Measurements from ENCODE around the gene MCM3AP.

Gene MCM3AP

DNA sequence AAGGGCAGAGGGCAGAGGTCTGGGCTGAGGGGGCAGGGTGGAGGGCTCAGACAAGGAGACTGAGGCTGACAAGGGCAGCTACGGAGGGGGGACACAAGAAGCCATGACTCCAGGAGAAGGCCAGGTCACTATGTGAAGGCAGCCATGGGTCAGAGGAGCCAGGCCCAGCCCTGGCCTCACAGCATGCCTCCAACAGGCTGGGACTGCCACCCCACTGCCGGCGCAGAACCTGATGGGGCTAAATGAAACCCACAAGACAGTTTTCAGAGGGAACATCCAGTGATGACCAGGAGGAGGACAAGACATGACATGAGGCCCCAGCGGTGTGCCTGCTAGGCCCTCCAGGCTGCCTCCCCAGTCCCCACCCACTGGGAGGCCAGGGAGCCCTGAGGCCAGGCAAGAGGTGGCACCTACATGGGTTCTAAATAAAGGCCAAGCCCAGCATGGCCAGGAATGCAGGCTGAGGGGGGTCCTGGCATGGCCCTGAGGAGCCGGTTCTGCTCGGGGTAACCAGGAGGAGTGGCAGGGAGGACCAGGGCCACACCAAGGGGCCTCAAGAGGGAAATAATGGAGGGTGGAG lies 29.6 kb downstream of the MCM3AP start:
- no peak overlapping the region for H3K27ac ChIP-seq (ENCODE audit: low read depth, low read length, poor library complexity, severe bottlenecking)
- no peak overlapping the region for H3K4me2 ChIP-seq (ENCODE audit: low read length)
- H3K4me1 ChIP-seq (ENCODE audit: insufficient read depth, low read length, severe bottlenecking), result peaks cover 27% of the 10 kb centered on the region
- H4K20me1 ChIP-seq (ENCODE audit: insufficient read depth, low read length), result no peaks in the 10 kb centered on the region
- no peak overlapping the region for H3K4me3 ChIP-seq (ENCODE audit: low read depth, low read length, poor library complexity, severe bottlenecking)
- TF ChIP-seq, protein P1, sequence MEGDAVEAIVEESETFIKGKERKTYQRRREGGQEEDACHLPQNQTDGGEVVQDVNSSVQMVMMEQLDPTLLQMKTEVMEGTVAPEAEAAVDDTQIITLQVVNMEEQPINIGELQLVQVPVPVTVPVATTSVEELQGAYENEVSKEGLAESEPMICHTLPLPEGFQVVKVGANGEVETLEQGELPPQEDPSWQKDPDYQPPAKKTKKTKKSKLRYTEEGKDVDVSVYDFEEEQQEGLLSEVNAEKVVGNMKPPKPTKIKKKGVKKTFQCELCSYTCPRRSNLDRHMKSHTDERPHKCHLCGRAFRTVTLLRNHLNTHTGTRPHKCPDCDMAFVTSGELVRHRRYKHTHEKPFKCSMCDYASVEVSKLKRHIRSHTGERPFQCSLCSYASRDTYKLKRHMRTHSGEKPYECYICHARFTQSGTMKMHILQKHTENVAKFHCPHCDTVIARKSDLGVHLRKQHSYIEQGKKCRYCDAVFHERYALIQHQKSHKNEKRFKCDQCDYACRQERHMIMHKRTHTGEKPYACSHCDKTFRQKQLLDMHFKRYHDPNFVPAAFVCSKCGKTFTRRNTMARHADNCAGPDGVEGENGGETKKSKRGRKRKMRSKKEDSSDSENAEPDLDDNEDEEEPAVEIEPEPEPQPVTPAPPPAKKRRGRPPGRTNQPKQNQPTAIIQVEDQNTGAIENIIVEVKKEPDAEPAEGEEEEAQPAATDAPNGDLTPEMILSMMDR (IDR thresholded peaks at IDR 0.05; ENCODE audit: low read length), result no peak
- no peak for TF ChIP-seq EZH2 (IDR thresholded peaks at IDR 0.05; ENCODE audit: borderline replicate concordance, low read length)
- no peaks in the 10 kb centered on the region for H3K27me3 ChIP-seq (ENCODE audit: insufficient read depth, low read length)
- no peak overlapping the region for H3K9ac ChIP-seq (ENCODE audit: low read length)
- H3F3A ChIP-seq (ENCODE audit: insufficient read depth, low read length), result no peaks in the 10 kb centered on the region
- H3K36me3 ChIP-seq (ENCODE audit: insufficient read depth, low read length), result peaks cover 93% of the 10 kb centered on the region
- H2AFZ ChIP-seq (ENCODE audit: low read length), result no peak overlapping the region
- no peaks in the 10 kb centered on the region for H3K79me2 ChIP-seq (ENCODE audit: insufficient read depth, low read length)
- no peaks in the 10 kb centered on the region for H3K9me2 ChIP-seq (ENCODE audit: low read depth, low read length)
- no peaks in the 10 kb centered on the region for H3K9me3 ChIP-seq (ENCODE audit: low read length)

DNA sequence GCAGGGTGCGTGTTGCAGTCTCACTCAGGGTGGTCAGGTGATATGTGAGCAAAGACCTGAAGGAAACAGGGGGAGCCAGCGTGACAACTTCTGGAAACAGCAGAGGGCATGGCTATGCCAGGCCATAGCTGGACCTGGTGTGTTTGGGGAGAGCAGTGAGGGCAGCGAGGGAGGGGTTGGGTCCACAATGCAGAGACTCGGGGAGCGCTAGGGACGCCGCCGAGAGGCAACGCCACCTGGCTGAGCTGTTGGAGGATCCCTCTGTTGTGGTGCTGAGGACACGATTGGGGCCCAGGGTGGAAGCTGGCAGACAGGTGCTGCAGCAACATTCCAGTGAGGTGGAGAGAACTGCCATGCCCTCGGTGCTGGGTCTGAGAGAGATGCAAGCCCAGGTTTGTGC lies 30.2 kb downstream of the MCM3AP start:
- Histone ChIP-seq H3K36me3 (ENCODE audit: insufficient read depth, low read length) (peaks cover 94% of the 10 kb centered on the region), H3K79me2 (ENCODE audit: insufficient read depth, low read length) (no peaks in the 10 kb centered on the region), H3K27ac (ENCODE audit: low read depth, low read length, poor library complexity, severe bottlenecking) (no peak overlapping the region), H3K27me3 (ENCODE audit: insufficient read depth, low read length) (no peaks in the 10 kb centered on the region), H3F3A (ENCODE audit: insufficient read depth, low read length) (no peaks in the 10 kb centered on the region), H2AFZ (ENCODE audit: low read length) (no peak overlapping the region), H3K9ac (ENCODE audit: low read length) (no peak overlapping the region), H3K9me3 (ENCODE audit: low read length) (no peaks in the 10 kb centered on the region), H3K4me2 (ENCODE audit: low read length) (no peak overlapping the region), H3K4me1 (ENCODE audit: insufficient read depth, low read length, severe bottlenecking) (peaks cover 34% of the 10 kb centered on the region), H3K9me2 (ENCODE audit: low read depth, low read length) (no peaks in the 10 kb centered on the region), H3K4me3 (ENCODE audit: low read depth, low read length, poor library complexity, severe bottlenecking) (no peak overlapping the region), H4K20me1 (ENCODE audit: insufficient read depth, low read length) (no peaks in the 10 kb centered on the region)
- TF ChIP-seq, protein P1 (IDR thresholded peaks at IDR 0.05; ENCODE audit: low read length), result no peak
- TF ChIP-seq EZH2 (IDR thresholded peaks at IDR 0.05; ENCODE audit: borderline replicate concordance, low read length), result no peak

DNA sequence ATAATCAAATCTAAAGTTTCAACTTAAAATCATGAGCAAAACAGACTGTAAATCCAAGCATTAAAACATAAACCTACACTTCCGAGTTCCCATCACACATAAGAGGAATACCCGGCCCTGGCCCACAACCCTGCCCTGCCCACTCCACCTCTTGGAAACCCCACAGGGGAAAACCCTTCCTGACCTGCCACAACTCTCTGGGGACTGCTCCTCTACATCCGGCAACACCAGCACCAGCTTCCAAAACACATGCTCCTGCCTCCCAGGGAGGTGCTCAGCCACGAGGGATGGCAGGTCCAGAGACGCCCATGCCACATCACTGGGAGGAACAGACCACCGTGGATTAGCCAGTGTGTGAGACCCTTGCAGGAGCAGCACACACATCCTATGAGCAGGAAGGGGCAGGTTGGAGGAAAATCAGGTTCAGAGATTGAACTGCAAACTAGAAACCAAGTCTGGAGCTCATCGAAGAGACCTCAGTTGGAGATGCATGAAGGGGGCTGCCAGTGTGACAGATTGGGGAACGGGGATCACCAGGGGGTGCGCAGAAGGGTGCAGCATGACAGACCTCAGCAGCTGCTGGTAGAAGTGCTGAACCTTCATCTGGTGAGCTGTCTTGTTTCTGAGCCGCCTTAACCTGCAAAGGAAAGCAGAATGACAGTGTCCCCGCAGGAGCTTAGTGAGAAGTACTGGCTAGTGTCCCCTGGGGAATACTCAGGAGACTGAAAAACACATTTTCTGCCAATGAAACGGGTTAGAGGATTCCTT lies 31.0 kb downstream of the MCM3AP start:
- Histone ChIP-seq H3K4me1 (ENCODE audit: insufficient read depth, low read length, severe bottlenecking) (peaks cover 34% of the 10 kb centered on the region), H3K4me3 (ENCODE audit: low read depth, low read length, poor library complexity, severe bottlenecking) (no peak overlapping the region), H3K36me3 (ENCODE audit: insufficient read depth, low read length) (peaks cover 94% of the 10 kb centered on the region), H3F3A (ENCODE audit: insufficient read depth, low read length) (no peaks in the 10 kb centered on the region), H3K9me3 (ENCODE audit: low read length) (no peaks in the 10 kb centered on the region), H3K4me2 (ENCODE audit: low read length) (no peak overlapping the region), H3K79me2 (ENCODE audit: insufficient read depth, low read length) (no peaks in the 10 kb centered on the region), H3K27me3 (ENCODE audit: insufficient read depth, low read length) (no peaks in the 10 kb centered on the region), H4K20me1 (ENCODE audit: insufficient read depth, low read length) (no peaks in the 10 kb centered on the region), H3K9ac (ENCODE audit: low read length) (no peak overlapping the region), H3K9me2 (ENCODE audit: low read depth, low read length) (no peaks in the 10 kb centered on the region), H2AFZ (ENCODE audit: low read length) (no peak overlapping the region), H3K27ac (ENCODE audit: low read depth, low read length, poor library complexity, severe bottlenecking) (peak overlapping the region; percentile 65)
- TF ChIP-seq EZH2 (IDR thresholded peaks at IDR 0.05; ENCODE audit: borderline replicate concordance, low read length), result no peak
- TF ChIP-seq, protein P1 (IDR thresholded peaks at IDR 0.05; ENCODE audit: low read length), result no peak

Measured in OCI-LY1 (cell line).